MCF 10A (cell line): ENCODE data around the gene TCERG1L. TPM values are rescaled to one million over a fixed set of nuclear protein-coding genes. Genes with fewer than 3 reads are reported as not detected.

Experiments
- BruUV-seq: library from RNA; stranded (reverse); fragments of 400-500 nt; replicated peaks from 2 replicates; lab custom pipeline; 2021; lab: Mats Ljungman, UMichigan
- CTCF ChIA-PET: fragments of 300-600 bp; sonication (Branson Sonifier 250); formaldehyde crosslinking; extraction: SDS; loops from one replicate; lab custom pipeline; 2021; ENCODE audit warnings: antibody characterized with exemption, inconsistent platforms; lab: Yijun Ruan, JAX
- POLR2A ChIA-PET: fragments of 300-600, 350-650 bp; sonication (Branson Sonifier 250); formaldehyde crosslinking; extraction: SDS; loops from one replicate; lab custom pipeline; 2020; ENCODE audit warnings: antibody characterized with exemption, inconsistent platforms; lab: Yijun Ruan, JAX
- DNase-seq: peaks from one replicate; pipeline ENCODE4 v3.0.0-alpha.2; 2018; ENCODE audit not compliant: unreplicated experiment
- H3K27ac Mint-ChIP-seq: one replicate; pipeline ENCODE4 v1.8.0; 2022; ENCODE audit warnings: mild to moderate bottlenecking, low read depth, mixed read lengths; ENCODE audit not compliant: unreplicated experiment
- H3K27me3 Mint-ChIP-seq: one replicate; pipeline ENCODE4 v1.8.0; 2022; ENCODE audit warnings: mixed read lengths; ENCODE audit not compliant: insufficient read depth, unreplicated experiment
- H3K36me3 Mint-ChIP-seq: one replicate; pipeline ENCODE4 v1.8.0; 2022; ENCODE audit warnings: mild to moderate bottlenecking, moderate library complexity, mixed read lengths; ENCODE audit not compliant: insufficient read depth, unreplicated experiment
- H3K4me1 Mint-ChIP-seq: one replicate; pipeline ENCODE4 v1.8.0; 2022; ENCODE audit warnings: mixed read lengths; ENCODE audit not compliant: insufficient read depth, unreplicated experiment
- H3K4me3 Mint-ChIP-seq: one replicate; pipeline ENCODE4 v1.8.0; 2022; ENCODE audit warnings: mild to moderate bottlenecking, moderate library complexity, mixed read lengths; ENCODE audit not compliant: unreplicated experiment
- H3K9me3 Mint-ChIP-seq: one replicate; pipeline ENCODE4 v1.8.0; 2022; ENCODE audit warnings: mixed read lengths; ENCODE audit not compliant: unreplicated experiment
- CTCF ChIP-seq: fragments of 200-600 bp; IDR thresholded peaks from one replicate; pipeline ENCODE4 v1.8.0; 2022; ENCODE audit warnings: antibody characterized with exemption, mild to moderate bottlenecking; ENCODE audit not compliant: unreplicated experiment
- intact Hi-C: fragments of 100-400 bp; cut with micrococcal nuclease; formaldehyde crosslinking; loops from 2 replicates; pipeline ENCODE4 v1.14.1; 2022
- total RNA-seq: library from RNA; stranded (reverse); gene quantifications from 2 replicates; pipeline ENCODE4 v1.2.3, GENCODE V29; 2022

Gene TCERG1L
- total RNA-seq, 1 experiment from 2014 or later, result not detected

GRCh38 chr10:131116216-131116990 is 195.1 kb downstream of the TCERG1L start:
- Mint-ChIP-seq H3K27me3 (no peaks in the 10 kb centered on the region), H3K27ac (no peak overlapping the region), H3K4me3 (no peak overlapping the region), H3K4me1 (peaks cover 10% of the 10 kb centered on the region), H3K36me3 (no peaks in the 10 kb centered on the region), H3K9me3 (no peaks in the 10 kb centered on the region)
- TF ChIP-seq CTCF, result no peak
- intact Hi-C loops, result no loop called here
- ChIA-PET CTCF (interaction anchor here (0.9 kb wide), 1 partner anchor 74 kb away, joined by 3 read pairs; no protein-coding TSS in a partner anchor), POLR2A (no interaction called here)
- BruUV-seq, result no TSS peak
- DNase-seq, result no peak

GRCh38 chr10:131115801-131116200 is 195.7 kb downstream of the TCERG1L start:
- no peak for TF ChIP-seq CTCF
- H3K9me3 Mint-ChIP-seq, result no peaks in the 10 kb centered on the region

GRCh38 chr10:131115321-131115720 is 196.2 kb downstream of the TCERG1L start:
- Mint-ChIP-seq H3K36me3 (no peaks in the 10 kb centered on the region), H3K4me3 (no peak overlapping the region), H3K9me3 (no peaks in the 10 kb centered on the region), H3K27ac (no peak overlapping the region), H3K27me3 (no peaks in the 10 kb centered on the region), H3K4me1 (peaks cover 10% of the 10 kb centered on the region)
- POLR2A ChIA-PET, result interaction anchor here (0.6 kb wide), 1 partner anchor 10 kb away, joined by 3 read pairs; no protein-coding TSS in a partner anchor
- no TSS peak for BruUV-seq
- no peak for DNase-seq
- no peak for TF ChIP-seq CTCF
- CTCF ChIA-PET, result no interaction called here
- intact Hi-C loops, result no loop called here

More at GRCh38 chr10:131115801-131116200, 195.7 kb downstream of the TCERG1L start:
- no TSS peak for BruUV-seq
- DNase-seq, result no peak
- H3K4me1 Mint-ChIP-seq, result peaks cover 10% of the 10 kb centered on the region
- H3K27me3 Mint-ChIP-seq, result no peaks in the 10 kb centered on the region
- intact Hi-C loops, result no loop called here
- H3K36me3 Mint-ChIP-seq, result no peaks in the 10 kb centered on the region
- ChIA-PET POLR2A (interaction anchor here (0.6 kb wide), 1 partner anchor 10 kb away, joined by 3 read pairs; no protein-coding TSS in a partner anchor), CTCF (no interaction called here)
- no peak overlapping the region for H3K4me3 Mint-ChIP-seq
- H3K27ac Mint-ChIP-seq, result no peak overlapping the region

GRCh38 chr10:131114846-131115245 is 196.7 kb downstream of the TCERG1L start:
- Mint-ChIP-seq H3K4me3 (no peak overlapping the region), H3K27ac (no peak overlapping the region), H3K9me3 (no peaks in the 10 kb centered on the region), H3K36me3 (no peaks in the 10 kb centered on the region), H3K4me1 (peaks cover 10% of the 10 kb centered on the region), H3K27me3 (no peaks in the 10 kb centered on the region)
- BruUV-seq, result no TSS peak
- TF ChIP-seq CTCF, result no peak
- no peak for DNase-seq
- ChIA-PET POLR2A (no interaction called here), CTCF (no interaction called here)
- intact Hi-C loops, result no loop called here
